Measurements from ENCODE around the gene TIGD7. TPM values are rescaled to one million over a fixed set of nuclear protein-coding genes. Genes with fewer than 3 reads are reported as not detected.
A peak's percentile ranks its signal among the peaks of the same experiment; 100 is the strongest.

Gene TIGD7
- total and polyA plus RNA-seq, 2 of the 13 experiments (the other 11 are each of a cell fraction or from before 2014, with no cell fraction given), result not detected

DNA sequence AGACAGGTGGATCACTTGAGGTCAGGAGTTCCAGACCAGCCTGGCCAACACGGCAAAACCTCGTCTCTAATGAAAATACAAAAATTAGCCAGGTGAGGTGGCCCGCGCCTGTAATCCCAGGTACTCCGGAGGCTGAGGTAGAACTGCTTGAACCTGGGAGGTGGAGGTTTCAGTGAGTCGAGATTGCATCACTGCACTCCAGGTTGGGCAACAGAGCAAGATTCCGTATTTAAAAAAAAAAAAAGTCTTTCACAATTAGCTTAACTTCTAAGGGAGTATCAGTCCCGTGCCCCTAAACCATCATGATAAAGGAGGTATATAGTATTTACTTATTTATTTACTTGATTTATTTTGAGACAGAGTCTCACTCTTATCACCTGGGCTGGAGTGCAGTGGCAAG lies 45.4 kb downstream of the TIGD7 start (continued):
- TF ChIP-seq HNRNPL (IDR thresholded peaks at IDR 0.05; ENCODE audit: low read depth, low read length) (no peak), NAIF1 (CRISPR knock-in tag; IDR thresholded peaks at IDR 0.05; ENCODE audit: borderline replicate concordance) (0 out of 2 replicates have a peak, but pooled peaks have one; percentile 41), CEBPB (IDR thresholded peaks at IDR 0.05; ENCODE audit: borderline replicate concordance, low read depth, low read length) (peak; percentile 86), FIP1L1 (IDR thresholded peaks at IDR 0.05; ENCODE audit: borderline replicate concordance, insufficient read depth, low read depth, low read length) (no peak), ZNF816 (CRISPR knock-in tag; IDR thresholded peaks at IDR 0.05; ENCODE audit: borderline replicate concordance) (no peak), ZNF615 (CRISPR knock-in tag; IDR thresholded peaks at IDR 0.05; ENCODE audit: borderline replicate concordance) (no peak), ZNF33A (CRISPR knock-in tag; IDR thresholded peaks at IDR 0.05; ENCODE audit: borderline replicate concordance) (no peak), TSC22D2 (CRISPR knock-in tag; IDR thresholded peaks at IDR 0.05; ENCODE audit: borderline replicate concordance) (no peak), RFXANK (CRISPR knock-in tag; IDR thresholded peaks at IDR 0.05) (no peak), ZNF460 (CRISPR knock-in tag; IDR thresholded peaks at IDR 0.05; ENCODE audit: borderline replicate concordance) (peak; percentile 45; the same call in 1 of the 2 replicates), CEBPG (CRISPR knock-in tag; IDR thresholded peaks at IDR 0.05) (peak; percentile 87), ZBTB38 (CRISPR knock-in tag; IDR thresholded peaks at IDR 0.05) (no peak), ISX (CRISPR knock-in tag; conservative IDR thresholded peaks at IDR 0.05) (no peak), ZNF776 (CRISPR knock-in tag; IDR thresholded peaks at IDR 0.05) (no peak)
- TF ChIP-seq, protein P1, sequence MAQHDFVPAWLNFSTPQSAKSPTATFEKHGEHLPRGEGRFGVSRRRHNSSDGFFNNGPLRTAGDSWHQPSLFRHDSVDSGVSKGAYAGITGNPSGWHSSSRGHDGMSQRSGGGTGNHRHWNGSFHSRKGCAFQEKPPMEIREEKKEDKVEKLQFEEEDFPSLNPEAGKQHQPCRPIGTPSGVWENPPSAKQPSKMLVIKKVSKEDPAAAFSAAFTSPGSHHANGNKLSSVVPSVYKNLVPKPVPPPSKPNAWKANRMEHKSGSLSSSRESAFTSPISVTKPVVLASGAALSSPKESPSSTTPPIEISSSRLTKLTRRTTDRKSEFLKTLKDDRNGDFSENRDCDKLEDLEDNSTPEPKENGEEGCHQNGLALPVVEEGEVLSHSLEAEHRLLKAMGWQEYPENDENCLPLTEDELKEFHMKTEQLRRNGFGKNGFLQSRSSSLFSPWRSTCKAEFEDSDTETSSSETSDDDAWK (CRISPR knock-in tag; IDR thresholded peaks at IDR 0.05), result no peak
- TF ChIP-seq, protein P2, sequence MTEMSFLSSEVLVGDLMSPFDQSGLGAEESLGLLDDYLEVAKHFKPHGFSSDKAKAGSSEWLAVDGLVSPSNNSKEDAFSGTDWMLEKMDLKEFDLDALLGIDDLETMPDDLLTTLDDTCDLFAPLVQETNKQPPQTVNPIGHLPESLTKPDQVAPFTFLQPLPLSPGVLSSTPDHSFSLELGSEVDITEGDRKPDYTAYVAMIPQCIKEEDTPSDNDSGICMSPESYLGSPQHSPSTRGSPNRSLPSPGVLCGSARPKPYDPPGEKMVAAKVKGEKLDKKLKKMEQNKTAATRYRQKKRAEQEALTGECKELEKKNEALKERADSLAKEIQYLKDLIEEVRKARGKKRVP (CRISPR knock-in tag; IDR thresholded peaks at IDR 0.05), result peak in 1 of 2 experiments; percentile 70; a peak in 2 of 4 replicates
- TF ChIP-seq, protein P3, sequence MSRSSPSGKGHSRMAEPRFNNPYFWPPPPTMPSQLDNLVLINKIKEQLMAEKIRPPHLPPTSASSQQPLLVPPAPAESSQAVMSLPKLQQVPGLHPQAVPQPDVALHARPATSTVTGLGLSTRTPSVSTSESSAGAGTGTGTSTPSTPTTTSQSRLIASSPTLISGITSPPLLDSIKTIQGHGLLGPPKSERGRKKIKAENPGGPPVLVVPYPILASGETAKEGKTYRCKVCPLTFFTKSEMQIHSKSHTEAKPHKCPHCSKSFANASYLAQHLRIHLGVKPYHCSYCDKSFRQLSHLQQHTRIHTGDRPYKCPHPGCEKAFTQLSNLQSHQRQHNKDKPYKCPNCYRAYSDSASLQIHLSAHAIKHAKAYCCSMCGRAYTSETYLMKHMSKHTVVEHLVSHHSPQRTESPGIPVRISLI (CRISPR knock-in tag; IDR thresholded peaks at IDR 0.05; ENCODE audit: borderline replicate concordance), result peak; percentile 36; the same call in 1 of the 2 replicates
- TF ChIP-seq, protein P4, sequence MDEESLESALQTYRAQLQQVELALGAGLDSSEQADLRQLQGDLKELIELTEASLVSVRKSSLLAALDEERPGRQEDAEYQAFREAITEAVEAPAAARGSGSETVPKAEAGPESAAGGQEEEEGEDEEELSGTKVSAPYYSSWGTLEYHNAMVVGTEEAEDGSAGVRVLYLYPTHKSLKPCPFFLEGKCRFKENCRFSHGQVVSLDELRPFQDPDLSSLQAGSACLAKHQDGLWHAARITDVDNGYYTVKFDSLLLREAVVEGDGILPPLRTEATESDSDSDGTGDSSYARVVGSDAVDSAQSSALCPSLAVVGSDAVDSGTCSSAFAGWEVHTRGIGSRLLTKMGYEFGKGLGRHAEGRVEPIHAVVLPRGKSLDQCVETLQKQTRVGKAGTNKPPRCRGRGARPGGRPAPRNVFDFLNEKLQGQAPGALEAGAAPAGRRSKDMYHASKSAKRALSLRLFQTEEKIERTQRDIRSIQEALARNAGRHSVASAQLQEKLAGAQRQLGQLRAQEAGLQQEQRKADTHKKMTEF (CRISPR knock-in tag; IDR thresholded peaks at IDR 0.05), result 0 out of 2 replicates have a peak, but pooled peaks have one; percentile 8

Data from HepG2 (cell line).